Measurements from ENCODE around the gene ZNRF3.

Gene ZNRF3

DNA sequence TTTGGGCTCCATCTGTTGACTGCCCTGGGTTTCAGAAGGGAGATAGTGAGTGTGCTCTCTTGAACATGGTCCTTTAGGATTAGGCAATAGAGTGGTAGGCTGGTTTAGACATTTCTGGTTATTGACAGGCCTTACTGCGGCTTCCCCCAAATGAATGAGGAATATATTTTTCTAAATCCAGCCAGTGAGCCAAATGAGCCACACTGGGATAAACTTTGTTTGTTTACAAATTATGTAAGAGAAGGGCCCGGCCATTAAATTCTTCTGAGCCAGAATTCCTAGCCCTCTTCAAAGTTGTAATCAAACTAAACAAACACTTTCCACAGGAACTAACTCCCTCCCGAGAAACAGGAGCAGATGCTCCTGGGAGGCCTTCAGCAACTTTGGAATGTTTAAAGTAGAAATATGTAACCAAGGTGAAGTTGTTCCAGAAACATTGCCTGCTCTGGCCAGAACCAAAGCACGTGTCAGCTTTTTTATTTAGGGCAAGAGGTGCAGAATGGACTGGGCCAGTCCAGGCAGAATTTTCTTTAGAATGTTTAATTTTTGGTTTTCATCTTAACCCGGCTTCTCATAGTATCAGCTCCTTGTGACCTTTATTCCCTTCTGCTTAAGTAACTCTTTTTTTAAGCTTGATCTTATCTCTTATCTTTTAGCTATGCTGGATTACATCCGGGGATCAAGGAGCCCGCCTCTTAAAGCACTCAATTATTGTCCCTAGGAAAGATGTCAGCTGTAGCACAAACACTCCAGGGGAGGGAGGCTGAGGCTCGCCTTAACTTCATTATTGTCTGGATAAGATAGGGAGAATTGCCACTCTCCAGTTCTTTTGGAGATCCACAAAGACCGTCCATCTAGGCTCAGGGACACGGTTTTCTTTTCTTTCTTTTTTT, 28.7 kb downstream of the ZNRF3 start:
- TF ChIP-seq, protein P1, sequence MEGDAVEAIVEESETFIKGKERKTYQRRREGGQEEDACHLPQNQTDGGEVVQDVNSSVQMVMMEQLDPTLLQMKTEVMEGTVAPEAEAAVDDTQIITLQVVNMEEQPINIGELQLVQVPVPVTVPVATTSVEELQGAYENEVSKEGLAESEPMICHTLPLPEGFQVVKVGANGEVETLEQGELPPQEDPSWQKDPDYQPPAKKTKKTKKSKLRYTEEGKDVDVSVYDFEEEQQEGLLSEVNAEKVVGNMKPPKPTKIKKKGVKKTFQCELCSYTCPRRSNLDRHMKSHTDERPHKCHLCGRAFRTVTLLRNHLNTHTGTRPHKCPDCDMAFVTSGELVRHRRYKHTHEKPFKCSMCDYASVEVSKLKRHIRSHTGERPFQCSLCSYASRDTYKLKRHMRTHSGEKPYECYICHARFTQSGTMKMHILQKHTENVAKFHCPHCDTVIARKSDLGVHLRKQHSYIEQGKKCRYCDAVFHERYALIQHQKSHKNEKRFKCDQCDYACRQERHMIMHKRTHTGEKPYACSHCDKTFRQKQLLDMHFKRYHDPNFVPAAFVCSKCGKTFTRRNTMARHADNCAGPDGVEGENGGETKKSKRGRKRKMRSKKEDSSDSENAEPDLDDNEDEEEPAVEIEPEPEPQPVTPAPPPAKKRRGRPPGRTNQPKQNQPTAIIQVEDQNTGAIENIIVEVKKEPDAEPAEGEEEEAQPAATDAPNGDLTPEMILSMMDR (IDR thresholded peaks at IDR 0.05), result no peak

DNA sequence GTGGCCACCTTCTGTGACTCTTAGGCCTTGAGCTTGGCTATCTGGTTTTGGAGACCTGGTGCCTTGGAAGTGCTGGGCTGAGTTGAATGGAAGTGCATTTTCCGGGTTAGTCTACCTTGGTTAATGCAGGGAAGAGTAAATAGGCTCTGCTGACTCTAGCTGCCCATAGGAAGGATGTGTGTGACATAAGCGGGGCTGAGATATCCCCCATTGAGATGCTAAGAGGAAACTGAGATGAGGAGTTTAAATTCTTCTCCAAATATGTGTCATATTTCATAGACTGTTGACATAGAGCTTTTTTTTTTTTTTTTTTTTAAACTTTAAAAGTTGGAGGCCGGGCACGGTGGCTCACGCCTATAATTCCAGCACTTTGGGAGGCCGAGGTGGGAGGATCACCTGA, 30.8 kb downstream of the ZNRF3 start:
- TF ChIP-seq, protein P1 (IDR thresholded peaks at IDR 0.05), result no peak

DNA sequence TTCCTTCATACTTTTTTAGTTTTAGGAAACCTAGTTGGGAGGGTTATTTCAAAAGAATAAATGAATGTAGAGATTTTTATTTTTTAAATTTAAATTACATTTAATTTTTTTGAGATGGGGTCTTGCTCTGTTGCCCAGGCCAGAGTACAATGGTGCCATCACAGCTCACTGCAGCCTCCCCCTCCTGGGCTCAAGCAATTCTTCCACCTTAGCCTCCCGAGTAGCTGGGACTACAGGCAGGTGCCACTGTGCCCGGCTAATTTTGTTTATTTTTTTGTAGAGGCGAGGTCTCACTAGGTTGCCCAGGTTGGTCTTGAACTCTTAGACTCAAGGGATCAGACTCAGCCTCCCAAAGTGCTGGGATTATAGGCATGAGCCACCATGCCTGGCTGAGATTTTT, 32.6 kb downstream of the ZNRF3 start:
- TF ChIP-seq, protein P1 (IDR thresholded peaks at IDR 0.05), result no peak

DNA sequence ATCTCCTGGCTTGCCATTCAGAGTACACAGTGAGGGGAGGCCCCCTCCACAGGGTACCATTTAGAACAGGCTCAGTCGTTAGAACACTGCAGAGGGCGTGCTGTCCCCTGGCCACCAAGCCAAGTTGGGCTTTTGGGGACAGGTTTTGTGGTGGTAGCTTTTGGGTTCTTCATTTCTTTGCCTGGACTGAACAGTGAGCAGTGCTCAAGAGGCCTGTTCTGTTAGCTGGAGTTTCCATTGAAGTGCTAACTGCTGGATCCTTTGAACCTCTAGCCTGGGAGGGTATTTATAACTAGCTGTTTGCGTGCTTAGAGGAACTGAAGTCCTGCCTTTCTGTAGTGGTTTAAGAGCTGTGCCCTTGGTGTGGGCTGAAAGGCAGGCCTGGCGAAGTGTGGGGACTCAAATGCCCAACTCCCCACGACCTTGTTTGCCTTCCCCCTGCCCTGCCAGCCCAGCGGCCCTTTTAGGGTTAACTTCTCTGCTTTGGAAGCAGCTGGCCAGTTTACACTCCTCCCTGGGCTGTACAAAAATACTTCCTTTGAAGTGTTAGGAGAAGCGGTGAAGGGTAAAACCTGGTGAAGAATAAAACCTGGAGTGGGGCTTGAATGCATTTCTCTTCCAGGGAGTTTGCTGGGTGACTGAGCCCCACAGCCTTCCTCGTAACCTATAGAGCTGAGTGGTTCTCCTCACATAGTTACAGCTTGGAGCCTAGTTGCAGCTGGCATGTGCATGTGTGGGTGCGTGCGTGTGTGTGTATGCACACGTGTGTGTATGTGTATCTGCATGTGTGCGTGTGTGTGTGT, 34.6 kb downstream of the ZNRF3 start:
- TF ChIP-seq, protein P1 (IDR thresholded peaks at IDR 0.05), result no peak

DNA sequence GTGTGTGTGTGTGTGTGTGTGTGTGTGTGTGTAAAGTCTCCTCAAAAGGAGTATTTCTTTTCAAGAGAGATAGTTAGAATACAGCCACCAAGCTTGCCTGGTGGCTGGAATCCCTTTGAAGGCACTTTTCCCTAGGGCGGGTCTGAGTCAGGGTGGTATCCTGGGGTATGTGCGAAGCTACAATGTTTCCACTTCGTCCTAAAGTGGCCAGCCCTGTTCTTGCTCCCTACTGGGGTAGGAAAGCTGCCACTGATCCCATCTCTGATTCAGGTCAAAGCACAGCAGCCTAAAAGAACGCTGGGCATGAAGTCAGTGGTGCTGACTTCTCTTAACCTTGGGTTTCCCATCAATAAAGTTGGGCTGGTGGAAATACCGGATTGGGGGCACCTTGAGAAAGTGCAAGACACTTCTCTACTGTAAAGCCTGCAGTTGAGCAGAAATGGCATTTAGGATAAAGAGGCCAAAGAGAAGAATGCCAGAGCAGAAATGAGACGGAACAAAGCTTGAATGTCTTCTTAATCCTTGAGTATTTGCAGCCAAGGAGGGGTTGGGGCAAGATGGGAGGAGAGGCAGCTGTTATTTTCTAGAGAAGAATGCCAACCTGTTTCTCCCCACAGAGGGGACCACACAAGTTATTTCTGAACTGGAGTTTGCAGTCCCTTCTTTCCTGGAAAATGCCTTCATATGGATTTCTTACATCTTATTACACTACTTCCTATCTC, 35.3 kb downstream of the ZNRF3 start:
- TF ChIP-seq, protein P1 (IDR thresholded peaks at IDR 0.05), result no peak

DNA sequence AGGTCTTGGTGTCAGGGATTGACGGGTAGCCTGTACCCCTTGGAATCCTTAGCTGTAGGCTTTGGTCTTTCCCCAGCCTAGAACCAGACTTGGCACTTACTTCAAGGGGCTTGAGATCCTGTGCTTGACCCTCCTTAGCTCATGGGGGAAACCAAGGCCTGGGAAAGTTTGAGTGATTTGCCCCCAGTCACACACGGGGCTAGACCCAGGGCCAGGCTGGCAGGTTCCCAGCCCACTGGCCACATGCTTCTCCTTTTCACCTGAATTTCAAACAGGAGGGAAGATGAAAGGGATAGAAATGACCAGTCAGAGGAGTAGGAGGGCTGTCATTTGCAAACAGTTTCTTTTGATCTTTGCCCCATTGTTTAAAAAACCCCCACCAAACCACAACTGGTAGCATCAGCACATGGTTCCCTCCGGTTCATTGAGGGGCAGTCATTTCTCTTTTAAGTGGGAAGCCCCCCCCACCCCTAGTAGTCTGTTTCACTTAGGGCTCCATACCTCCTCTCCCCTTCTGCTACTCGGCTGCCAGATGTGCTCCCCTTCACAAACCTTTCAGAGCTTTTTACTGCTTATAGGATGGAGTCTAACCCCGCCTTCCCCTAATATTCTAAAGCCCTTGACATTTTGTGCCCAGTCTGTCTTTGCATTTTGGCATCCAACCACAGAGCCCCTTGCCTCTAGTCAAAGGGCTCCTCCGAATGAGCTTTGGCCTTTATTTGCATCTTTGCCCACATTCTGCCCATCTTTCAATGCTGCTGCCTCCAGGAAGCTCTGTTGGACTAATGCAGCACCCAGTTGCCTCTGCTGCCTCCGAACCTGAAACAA, 37.6 kb downstream of the ZNRF3 start:
- TF ChIP-seq, protein P1 (IDR thresholded peaks at IDR 0.05), result no peak

DNA sequence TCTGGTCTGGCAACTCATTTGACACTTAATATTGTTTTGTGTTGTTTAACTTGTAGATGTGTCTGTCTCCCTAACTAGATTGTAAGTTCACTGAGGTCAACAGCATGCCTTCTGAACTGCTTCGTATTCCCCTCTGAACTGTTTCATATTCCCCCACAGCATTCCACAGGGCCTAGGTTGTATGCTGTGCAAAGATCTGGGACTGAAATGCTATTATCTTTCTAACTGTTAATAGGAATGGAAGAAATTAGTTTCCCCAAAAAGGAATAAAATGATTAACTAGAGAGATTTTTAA, 38.2 kb downstream of the ZNRF3 start:
- TF ChIP-seq, protein P1 (IDR thresholded peaks at IDR 0.05), result no peak
